ENCODE results near the gene EXOC6B. TPM values are rescaled to one million over a fixed set of nuclear protein-coding genes. Genes with fewer than 3 reads are reported as not detected.
A peak's percentile ranks its signal among the peaks of the same experiment; 100 is the strongest.

The EXOC6B gene
- total RNA-seq, 1 donor, result 24.6 TPM

GRCh38 chr2:72695676-72696075 lies 130.2 kb downstream of the EXOC6B start:
- no peaks in the 10 kb centered on the region for H3K9me3 ChIP-seq (ENCODE audit: low read depth, low read length)
- TF ChIP-seq CTCF (IDR thresholded peaks at IDR 0.05; ENCODE audit: extremely low read depth, low read depth, low read length), result no peak
- H3K27me3 ChIP-seq (ENCODE audit: insufficient read depth, low read length), result no peaks in the 10 kb centered on the region
- H3K79me2 ChIP-seq (ENCODE audit: insufficient read depth, low read length), result no peaks in the 10 kb centered on the region
- no peak overlapping the region for H3K4me2 ChIP-seq (ENCODE audit: insufficient read depth, low read length)
- no peaks in the 10 kb centered on the region for H3K36me3 ChIP-seq (ENCODE audit: insufficient read depth, low read length)
- H3K27ac ChIP-seq (ENCODE audit: low read depth, low read length), result no peak overlapping the region
- H3K4me1 ChIP-seq (ENCODE audit: insufficient read depth, low read length), result peaks cover 10% of the 10 kb centered on the region
- no peak for DNase-seq (ENCODE audit: insufficient read length, low spot score, missing footprints)
- H2AFZ ChIP-seq (ENCODE audit: low read length), result no peak overlapping the region
- H4K20me1 ChIP-seq (ENCODE audit: insufficient read depth, low read length), result peaks cover 9% of the 10 kb centered on the region
- no peak overlapping the region for H3K4me3 ChIP-seq (ENCODE audit: insufficient read depth, low read length)

GRCh38 chr2:72694715-72695496 lies 130.9 kb downstream of the EXOC6B start:
- Histone ChIP-seq H3K27me3 (ENCODE audit: insufficient read depth, low read length) (no peaks in the 10 kb centered on the region), H3K4me2 (ENCODE audit: insufficient read depth, low read length) (peak overlapping the region; percentile 49), H3K79me2 (ENCODE audit: insufficient read depth, low read length) (no peaks in the 10 kb centered on the region), H2AFZ (ENCODE audit: low read length) (no peak overlapping the region), H3K27ac (ENCODE audit: low read depth, low read length) (no peak overlapping the region), H4K20me1 (ENCODE audit: insufficient read depth, low read length) (peaks cover 9% of the 10 kb centered on the region), H3K9me3 (ENCODE audit: low read depth, low read length) (no peaks in the 10 kb centered on the region), H3K4me1 (ENCODE audit: insufficient read depth, low read length) (peaks cover 10% of the 10 kb centered on the region), H3K4me3 (ENCODE audit: insufficient read depth, low read length) (peak overlapping the region; percentile 1), H3K36me3 (ENCODE audit: insufficient read depth, low read length) (no peaks in the 10 kb centered on the region)
- peak; percentile 43 for DNase-seq (ENCODE audit: insufficient read length, low spot score, missing footprints)
- no peak for TF ChIP-seq CTCF (IDR thresholded peaks at IDR 0.05; ENCODE audit: extremely low read depth, low read depth, low read length)

- Histone ChIP-seq H3K4me2 (ENCODE audit: insufficient read depth, low read length) (peak overlapping the region; percentile 35), H3K79me2 (ENCODE audit: insufficient read depth, low read length) (no peaks in the 10 kb centered on the region), H3K9me3 (ENCODE audit: low read depth, low read length) (no peaks in the 10 kb centered on the region), H3K27ac (ENCODE audit: low read depth, low read length) (no peak overlapping the region), H4K20me1 (ENCODE audit: insufficient read depth, low read length) (peaks cover 4% of the 10 kb centered on the region), H2AFZ (ENCODE audit: low read length) (no peak overlapping the region), H3K4me1 (ENCODE audit: insufficient read depth, low read length) (peaks cover 9% of the 10 kb centered on the region), H3K4me3 (ENCODE audit: insufficient read depth, low read length) (no peak overlapping the region), H3K27me3 (ENCODE audit: insufficient read depth, low read length) (no peaks in the 10 kb centered on the region), H3K36me3 (ENCODE audit: insufficient read depth, low read length) (no peaks in the 10 kb centered on the region)
- TF ChIP-seq CTCF (IDR thresholded peaks at IDR 0.05; ENCODE audit: extremely low read depth, low read depth, low read length), result no peak
- DNase-seq (ENCODE audit: insufficient read length, low spot score, missing footprints), result peak; percentile 46
Observed at GRCh38 chr2:72689579-72690195, 136.1 kb downstream of the EXOC6B start.

DNA sequence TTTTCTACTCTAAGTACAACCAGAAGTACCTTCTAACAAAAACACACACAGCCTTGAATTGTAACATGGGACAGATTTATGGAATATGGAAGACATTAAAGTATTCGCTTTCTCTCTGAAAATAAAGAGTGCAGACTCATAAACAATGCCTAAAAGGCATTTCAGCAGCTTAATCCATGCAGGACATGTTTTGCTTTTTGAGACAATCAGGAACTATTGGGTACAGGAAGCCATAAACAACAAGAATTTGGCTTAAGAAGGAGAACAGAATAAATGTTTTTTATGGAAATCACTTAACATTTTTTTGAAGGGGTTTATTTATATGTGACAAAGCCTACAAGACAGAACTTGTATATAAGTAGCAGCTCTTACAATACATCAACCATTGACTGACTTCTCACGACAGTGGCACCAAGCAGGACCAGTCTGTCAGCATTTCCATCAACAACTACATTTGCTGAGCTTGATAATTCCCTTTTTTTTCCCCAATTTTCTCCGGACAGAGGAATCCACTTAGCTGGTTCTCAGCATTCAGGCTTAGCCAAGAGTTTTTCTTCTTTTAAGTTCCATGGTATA lies 140.1 kb downstream of the EXOC6B start:
- no peak overlapping the region for H2AFZ ChIP-seq (ENCODE audit: low read length)
- no peak for TF ChIP-seq CTCF (IDR thresholded peaks at IDR 0.05; ENCODE audit: extremely low read depth, low read depth, low read length)
- H3K36me3 ChIP-seq (ENCODE audit: insufficient read depth, low read length), result no peaks in the 10 kb centered on the region
- H3K27me3 ChIP-seq (ENCODE audit: insufficient read depth, low read length), result no peaks in the 10 kb centered on the region
- no peak overlapping the region for H3K4me3 ChIP-seq (ENCODE audit: insufficient read depth, low read length)
- H3K9me3 ChIP-seq (ENCODE audit: low read depth, low read length), result no peaks in the 10 kb centered on the region
- H4K20me1 ChIP-seq (ENCODE audit: insufficient read depth, low read length), result no peaks in the 10 kb centered on the region
- no peak overlapping the region for H3K4me2 ChIP-seq (ENCODE audit: insufficient read depth, low read length)
- H3K27ac ChIP-seq (ENCODE audit: low read depth, low read length), result no peak overlapping the region
- DNase-seq (ENCODE audit: insufficient read length, low spot score, missing footprints), result no peak
- H3K4me1 ChIP-seq (ENCODE audit: insufficient read depth, low read length), result peaks cover 5% of the 10 kb centered on the region
- H3K79me2 ChIP-seq (ENCODE audit: insufficient read depth, low read length), result no peaks in the 10 kb centered on the region

Measured in osteoblast (primary cell).